ENCODE data around the gene TTC7B.

The TTC7B gene

DNA sequence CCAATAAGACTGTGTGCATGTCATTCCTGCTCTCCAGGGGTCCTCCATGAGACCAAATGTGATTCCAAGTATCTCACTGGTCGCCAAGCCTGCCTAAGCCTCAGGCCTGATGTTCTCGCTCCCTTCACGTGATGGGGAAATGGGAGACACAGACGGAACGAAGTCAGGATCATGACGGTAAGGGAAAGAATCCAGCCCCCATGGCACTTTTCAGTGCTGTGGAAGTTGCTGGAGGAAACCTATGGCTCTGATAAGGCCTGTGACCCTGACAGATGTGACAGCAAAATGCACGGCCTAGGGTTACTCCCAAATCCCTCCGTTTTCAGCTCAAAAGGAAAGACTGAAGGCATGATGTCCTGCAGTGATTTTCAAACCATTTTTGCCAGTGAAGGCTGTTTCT, 234.5 kb downstream of the TTC7B start:
- intact Hi-C loops (cut with DNase I), result no loop called here

DNA sequence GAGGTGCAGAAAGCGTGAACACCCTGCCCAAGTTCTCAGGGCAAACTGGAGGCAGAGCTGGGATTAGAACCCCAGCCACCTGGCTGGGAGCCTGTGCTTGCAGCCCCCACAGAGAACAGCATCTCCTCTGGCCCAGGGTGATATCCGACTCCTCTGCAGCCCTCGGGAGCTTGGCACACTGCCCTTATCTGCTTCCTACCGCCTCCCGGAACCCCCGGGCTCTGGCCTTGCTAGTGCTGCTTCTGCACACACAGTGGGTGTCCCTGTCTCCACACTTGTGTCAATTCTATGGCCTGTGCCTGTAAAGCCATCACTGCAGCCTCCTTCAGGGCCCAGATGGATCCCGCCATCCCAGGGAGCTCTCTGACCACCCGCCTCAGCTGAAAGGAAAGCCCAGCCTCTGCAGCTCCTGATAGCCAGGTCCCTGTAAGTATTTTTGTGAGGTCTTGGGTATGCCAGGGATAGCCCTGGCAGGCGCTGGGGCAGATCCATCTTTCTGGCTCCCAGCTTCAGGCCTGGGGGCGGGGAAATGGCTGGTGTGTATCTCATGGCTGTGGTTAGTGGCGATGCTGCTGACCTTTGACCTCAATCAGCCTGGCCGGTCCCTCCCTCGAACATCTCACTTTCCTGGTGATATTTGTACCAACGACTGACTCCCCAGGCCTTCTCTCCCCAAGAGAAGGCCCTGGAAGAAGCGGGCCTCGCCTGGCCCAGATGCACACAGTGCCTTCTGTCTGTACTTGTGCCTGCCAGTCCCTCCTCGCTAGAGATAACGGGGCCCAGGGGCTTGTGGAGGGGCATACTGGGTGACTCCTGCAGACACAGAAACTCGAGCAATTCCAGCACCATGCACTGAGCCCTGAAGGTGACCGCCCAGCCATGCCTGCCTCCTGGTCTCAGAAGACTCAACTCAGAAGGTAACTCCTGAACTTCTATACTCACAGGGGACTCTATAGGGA, 235.6 kb downstream of the TTC7B start:
- DNase-seq, result no peak
- intact Hi-C loops (cut with DNase I), result no loop called here

More for the DNA sequence above, 234.5 kb downstream of the TTC7B start:
- no peak for DNase-seq

DNA sequence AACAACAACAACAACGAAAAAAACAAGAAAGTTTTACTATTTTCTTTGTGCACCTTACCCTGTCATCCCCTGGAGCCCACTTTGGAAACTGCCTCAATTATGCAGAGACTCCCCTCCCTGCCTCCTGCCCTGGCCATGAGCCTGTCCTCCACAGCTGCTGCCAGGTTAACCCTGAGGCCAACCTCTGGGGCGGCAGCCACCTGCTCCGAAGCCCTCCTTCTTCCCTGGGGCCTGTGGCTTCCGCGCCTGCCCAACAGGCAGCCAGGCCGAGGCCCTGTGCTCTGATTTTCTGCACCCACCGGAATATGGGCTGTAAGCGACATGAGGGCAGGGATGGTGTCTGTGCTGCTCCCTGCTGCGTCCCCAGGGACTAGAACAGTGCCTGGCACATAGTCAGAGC, 236.4 kb downstream of the TTC7B start:
- intact Hi-C loops (cut with DNase I), result no loop called here

DNA sequence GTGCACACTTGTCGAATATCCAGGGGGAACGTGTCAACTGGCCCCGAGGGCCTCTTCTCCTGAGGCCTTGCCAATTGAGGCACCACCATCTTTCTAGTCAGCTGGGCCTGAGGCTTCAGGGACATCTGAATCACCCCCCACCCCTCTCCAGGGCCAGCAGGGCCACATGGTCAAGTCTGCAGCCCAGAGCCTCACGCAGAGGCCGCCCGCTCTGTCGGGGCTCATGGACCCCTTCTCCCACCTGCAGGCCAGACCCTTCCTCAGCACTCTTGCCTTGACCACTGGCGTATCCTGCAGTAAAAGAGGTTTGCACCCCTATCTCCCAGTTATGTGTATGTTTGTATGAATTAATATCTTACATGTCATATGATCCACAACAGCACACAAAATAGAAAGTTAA, 237.1 kb downstream of the TTC7B start:
- DNase-seq, result no peak
- intact Hi-C loops (cut with DNase I), result no loop called here

More for the DNA sequence above, 236.4 kb downstream of the TTC7B start:
- no peak for DNase-seq

DNA sequence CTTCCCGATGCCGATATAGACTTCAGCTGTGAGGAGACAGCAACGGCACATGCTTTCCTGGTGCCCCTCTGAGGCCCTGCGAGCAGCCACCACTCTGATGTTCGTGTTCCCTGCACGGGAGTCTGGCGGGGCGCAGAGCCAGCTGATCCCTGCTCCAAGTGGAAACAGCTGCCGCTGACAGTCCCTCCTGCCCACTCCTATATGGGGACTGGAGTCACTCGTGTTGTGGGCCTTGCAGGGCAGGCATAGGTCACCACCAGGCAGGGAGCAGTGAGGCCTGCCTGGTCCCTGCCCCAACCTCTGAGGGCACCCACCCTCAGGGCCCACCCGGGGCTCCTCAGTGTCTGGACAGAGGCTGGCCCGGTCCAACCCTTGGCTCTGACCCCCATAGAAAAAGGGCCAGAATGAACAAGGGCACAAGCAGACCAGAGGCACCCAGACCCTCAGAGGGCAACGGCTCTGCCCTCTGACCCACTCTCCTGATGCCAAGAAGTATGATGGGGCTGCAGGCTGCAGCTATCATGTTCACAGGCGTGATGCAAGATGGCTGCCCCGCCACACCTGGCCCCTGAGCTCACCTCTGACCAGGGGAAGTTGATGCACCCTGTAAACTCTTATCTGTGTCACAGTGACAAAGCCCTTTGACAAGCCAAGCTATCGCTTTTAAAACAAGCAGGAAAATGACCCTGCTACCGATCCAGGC, 237.8 kb downstream of the TTC7B start:
- peak in 33 of 42 donors; percentile 37 to 78 (median 57) for DNase-seq
- intact Hi-C loops (cut with DNase I), result no loop called here

DNA sequence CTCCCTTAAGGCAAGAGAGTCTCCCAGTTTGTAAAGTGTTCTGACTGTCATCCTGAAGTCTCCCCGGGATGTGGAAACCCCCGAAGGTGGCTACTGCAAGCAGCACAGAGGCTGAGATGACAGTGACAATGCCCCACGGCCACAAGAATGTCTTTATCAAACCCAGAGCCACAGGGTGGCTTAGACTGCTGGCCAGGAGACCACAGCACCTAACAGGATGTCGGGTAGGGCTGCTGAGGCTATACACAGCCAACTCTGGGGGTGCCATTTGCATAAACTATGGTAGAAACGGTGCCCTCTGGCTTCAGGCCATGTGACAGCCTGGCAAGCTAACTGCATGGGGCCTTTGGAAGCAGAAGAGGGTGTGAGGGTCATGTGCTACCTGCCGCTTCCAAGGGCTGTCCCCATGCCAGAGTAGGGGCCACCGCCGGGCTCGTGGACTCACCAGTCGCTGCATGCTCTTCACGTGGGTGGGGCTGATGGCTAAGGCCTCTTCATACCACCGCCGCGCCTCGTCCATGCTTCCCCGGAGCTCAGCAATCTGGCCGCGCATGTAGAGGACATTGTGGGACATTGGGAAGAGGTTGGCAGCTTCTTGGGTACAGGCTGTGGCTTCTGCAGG, 238.5 kb downstream of the TTC7B start:
- intact Hi-C loops (cut with DNase I), result no loop called here
- DNase-seq, result peak in 13 of 42 donors; percentile 34 to 69 (median 42)

DNA sequence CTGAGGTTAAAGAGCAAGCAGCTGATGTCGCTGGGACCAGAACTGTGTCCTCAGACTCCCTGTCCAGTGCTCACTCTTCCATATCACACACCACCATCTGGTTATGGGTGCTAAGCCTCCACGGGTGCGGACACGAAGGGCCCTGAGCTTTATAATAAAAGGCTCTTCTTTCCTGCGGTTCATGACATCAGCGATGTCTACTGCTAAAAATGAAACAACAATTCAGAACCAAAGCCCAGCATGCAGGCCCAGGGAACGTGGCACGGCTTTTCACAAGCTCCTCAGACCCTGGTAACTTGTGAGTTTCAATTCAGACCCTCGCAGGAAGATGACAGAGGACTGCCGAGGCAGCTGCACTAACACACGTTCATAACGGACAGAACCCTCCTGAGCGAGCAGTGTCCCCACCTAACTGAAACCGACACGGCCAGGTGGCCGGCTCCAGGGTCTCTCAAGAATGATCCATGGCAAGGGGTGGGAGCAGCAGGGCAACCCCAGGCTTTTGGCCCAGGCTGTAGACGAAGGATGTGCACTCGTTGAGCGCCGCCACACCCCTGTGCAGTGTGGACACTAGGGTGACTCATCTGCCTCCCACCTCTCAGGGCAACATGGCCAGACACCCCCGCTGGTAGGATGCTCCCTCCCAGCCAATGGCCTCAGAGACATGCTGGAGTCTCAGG, 239.1 kb downstream of the TTC7B start:
- DNase-seq, result no peak
- intact Hi-C loops (cut with DNase I), result no loop called here

DNA sequence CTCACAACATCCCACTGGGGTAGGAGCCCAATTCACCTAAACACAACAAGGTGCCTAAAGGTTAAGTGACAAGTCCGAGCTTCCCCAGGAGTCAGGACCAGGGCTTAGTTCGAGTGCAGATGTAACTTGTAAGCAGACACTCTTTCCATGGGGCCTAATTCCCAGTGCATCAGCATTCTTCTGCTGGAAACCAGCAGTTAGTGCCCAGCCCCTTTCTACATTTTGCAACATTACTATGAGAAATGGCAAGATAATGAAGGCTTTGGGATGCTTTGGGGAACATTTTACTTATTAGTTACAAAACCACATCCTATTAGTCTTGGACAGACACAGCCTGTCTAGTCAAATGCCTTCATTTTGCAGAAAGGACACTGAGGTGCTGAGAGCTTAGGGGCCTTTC, 239.6 kb downstream of the TTC7B start:
- no peak for DNase-seq
- intact Hi-C loops (cut with DNase I), result no loop called here

DNA sequence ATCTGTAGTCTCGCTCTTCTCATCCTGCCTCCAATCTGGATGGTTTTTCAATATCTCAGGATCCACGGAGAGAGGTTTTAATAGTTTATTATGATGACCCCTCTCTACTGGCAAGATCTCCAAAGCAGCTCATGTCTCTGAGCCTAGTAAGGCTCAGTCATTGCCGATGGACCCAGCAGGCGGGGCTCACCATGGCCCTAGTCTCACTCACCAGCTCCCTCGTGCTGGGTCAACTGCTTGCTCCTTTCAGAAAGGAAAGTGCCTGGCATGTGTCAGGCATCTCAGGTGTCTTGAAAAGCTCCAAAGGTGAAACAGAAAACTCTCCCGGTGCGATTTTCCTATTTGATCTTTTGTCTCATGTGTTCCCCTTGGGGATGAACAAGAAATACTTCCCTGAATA, 240.4 kb downstream of the TTC7B start:
- intact Hi-C loops (cut with DNase I), result no loop called here
- DNase-seq, result no peak

DNA sequence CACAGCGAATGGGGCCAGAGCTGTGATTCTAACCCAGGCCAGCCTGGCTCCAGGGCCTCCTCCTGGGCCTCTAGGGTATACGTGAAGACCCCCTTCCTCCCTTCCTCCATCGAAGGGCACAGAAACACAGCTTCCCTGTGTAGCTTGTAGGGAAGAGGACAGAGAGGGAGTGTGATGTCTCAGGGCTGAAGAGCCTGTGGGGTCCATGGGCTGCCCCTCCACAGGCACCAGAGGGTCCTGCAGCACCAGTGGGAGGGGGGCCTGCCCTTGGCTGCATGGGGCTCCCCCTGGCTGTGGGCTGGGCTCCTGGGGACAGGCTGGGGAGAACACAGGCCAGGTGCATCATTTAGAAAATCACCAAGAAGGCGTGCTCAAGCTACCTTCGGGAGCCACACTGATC, 240.9 kb downstream of the TTC7B start:
- intact Hi-C loops (cut with DNase I), result no loop called here
- no peak for DNase-seq

DNA sequence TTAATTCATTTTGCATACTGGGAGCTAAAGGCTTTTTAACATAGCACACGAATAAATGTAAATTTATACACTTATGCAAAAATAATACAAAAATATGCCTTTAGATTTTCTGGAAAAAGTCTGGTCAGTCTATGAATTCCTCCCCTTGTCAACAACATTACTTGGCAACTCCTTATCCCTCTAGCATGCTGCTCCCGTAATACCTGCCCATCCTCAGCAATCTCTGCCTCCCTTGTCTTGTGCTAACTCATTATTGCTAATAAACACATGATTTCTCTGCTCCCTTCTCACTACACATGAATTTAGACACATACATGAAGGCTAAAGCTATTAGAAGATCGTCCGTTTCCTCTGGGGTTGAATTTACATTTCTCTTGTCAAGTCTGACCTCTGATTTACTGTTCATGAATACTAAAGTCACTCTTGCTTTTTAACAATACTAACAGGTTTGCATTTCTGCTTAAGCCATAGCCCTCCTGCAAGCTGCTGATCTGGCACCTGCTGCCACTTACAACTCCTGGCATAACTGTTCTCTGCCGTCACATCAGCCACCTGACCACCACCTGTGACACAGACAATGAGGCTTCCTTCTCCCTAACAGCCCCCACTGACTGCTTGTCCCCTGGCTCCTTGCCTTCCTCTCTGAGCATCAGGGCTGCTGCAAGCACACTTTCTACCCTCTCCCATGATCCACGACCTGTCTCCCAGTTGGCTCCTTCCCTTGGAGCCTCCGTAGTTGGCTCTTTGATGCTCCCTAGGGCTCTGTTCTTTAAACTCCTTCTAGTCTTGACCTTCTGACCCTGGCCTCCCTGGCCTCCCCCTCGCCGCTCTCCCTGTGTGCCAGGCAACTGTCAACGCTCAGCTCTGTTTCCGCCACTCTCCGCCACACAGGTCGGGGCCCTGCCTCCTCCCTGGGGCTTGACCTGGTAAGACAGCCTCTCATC, 241.8 kb downstream of the TTC7B start:
- no peak for DNase-seq
- intact Hi-C loops (cut with DNase I), result no loop called here

DNA sequence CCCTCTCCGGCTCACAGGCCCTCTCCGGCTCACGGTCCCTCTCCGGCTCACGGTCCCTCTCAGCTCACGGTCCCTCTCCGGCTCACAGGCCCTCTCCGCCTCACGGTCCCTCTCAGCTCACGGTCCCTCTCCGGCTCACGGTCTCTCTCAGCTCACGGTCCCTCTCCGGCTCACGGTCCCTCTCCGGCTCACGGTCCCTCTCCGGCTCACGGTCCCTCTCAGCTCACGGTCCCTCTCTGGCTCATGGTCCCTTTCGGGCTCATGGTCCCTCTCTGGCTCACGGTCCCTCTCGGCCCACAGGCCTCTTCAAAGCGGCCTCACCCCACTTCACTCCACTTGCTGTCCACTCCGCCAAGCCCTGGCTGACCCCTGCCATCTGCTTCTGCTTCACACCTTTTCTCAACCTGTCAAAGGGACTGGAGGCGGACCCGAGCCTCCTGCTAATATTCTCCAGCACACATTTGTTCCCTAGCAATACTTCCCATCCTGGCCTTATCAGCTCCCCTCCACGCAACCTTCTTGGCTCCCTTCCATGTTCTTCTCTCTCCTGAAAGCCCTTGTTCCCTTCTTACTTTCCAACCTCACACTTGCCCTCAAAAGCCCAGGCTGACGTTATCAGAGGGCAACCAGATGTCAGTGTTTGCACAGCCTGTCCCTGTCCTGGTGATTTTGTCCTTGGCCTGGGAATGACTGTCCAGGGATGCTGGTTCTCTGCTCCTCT, 242.7 kb downstream of the TTC7B start:
- intact Hi-C loops (cut with DNase I), result no loop called here
- DNase-seq, result no peak

DNA sequence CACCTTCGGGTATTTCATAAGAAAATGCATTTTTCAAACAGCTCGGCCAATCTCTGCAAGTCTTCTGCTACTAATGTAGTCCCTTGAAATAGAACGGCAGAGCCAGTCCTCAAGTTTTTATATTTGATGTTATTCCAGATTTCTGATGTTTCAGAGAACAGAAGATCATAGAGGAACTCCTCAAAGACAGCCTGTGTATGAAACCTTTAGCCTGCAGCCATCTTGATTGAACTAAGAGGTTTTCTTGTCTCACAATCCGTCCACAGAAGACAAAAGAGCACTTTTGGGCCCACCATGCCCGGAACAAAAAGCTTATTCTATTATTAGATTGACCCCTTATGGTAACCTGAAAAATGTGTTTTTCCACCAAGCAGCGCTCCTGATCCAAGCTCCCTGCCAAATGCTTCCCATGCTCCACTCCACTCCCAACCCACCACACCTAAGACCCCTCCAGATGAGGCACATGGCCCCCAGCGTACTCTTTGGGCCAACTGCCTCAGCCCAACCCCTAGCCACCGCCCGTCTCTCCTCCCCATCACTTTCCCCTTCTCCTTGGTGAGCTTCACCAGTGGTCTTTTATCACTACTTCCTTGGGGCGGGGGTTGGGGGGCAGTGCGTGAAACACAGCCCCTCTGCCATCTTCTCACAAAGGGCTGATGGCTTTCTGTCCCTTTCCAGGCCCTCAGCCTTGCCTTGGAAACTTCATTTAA, 243.6 kb downstream of the TTC7B start:
- intact Hi-C loops (cut with DNase I), result no loop called here
- no peak for DNase-seq

DNA sequence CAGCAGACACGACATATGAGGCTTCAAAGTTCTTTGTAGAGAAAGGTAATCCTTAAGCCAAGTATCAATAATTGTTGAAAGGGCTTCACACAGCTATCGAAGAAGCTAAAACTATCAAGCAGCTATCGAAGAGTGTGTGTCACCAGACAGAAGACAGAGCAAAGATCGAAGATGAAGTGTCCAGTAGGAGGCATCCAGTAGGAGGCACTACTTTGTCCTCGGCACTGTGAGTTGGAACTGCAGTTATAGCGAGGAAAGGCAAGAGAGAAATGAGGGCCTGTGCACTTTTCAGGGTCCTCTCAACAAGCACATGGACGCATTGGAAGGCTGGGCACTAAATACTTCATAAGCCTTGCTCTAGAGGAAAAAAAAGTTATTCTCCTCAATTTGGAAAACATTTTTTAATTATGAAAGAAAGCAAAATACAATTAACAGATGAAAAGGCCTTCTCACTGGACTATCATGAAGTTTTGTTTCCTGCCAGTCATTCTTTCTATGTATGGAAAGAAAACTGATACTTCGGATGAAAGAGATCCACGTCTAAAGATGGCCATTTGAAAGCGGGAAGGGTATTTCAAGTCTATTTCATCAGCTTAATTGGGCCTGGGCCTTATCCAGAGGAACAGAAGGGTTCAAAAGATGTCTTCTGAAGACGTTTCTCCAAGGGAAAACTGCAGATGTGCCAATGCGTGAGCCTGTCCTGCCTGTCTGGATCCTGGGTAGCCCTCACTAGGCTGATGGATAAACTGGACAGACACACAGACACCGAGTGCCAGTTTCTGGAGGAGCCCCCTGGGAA, 244.9 kb downstream of the TTC7B start:
- intact Hi-C loops (cut with DNase I), result no loop called here
- DNase-seq, result no peak

DNA sequence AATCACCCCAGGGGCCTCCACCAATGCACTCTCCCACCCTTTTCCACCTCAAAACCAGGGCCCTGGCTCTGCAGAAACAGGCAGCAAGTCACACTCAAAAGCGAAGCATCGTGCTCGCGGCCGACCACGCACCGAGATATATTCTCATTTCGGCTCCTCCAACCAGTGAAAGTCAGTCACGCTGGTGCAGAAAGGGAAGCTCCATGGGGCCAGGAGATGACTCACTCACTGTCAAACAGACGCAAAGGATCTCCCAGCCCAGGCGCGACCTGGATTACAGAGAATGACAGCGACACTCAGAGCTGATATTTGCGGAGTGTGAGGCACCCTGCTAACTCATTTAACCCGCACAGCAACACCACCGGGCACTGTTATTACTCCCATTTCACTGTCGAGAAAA, 245.8 kb downstream of the TTC7B start:
- intact Hi-C loops (cut with DNase I), result no loop called here
- peak in 17 of 42 donors; percentile 29 to 75 (median 50) for DNase-seq

Data from head of caudate nucleus (tissue), 42 donors.